Measurements from ENCODE around the gene CCNY.

The CCNY gene

GRCh38 chr10:35598379-35598778, 262.1 kb downstream of the CCNY start:
- DNase-seq: no peak

- DNase-seq: no peak
Observed at GRCh38 chr10:35600193-35600592, 263.9 kb downstream of the CCNY start.

DNA sequence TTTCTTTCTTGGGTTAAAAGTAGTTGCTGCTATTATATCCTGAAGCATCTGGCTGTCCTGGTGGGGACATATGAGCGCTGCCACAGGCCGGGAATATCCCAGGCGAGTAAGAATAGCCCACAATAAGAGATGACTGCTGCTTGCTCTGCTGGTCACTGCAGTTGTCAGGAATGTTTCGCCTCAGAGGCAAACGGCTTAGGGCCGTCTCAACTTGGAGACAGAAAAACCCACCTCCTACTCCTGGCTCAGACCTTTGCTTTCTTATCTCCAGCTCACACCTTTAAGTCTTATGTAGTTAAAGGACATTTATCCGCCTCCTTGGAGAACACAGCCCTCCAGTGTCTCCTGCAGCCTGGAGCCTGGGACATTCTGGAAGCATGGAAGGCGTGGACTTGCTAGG, 268.9 kb downstream of the CCNY start, which contains the start of gene GJD4:
Gene GJD4 (plus strand): TSS at position 151 of the 400 bp plus-strand sequence. CDS start 227 bp downstream, at position 378.
- no peak for DNase-seq

GRCh38 chr10:35606430-35606829, 270.1 kb downstream of the CCNY start:
- DNase-seq: no peak

- no peak for DNase-seq
Observed at GRCh38 chr10:35607475-35608327, 271.4 kb downstream of the CCNY start.

- no peak for DNase-seq
Observed at GRCh38 chr10:35608328-35608672, 272.0 kb downstream of the CCNY start.

DNA sequence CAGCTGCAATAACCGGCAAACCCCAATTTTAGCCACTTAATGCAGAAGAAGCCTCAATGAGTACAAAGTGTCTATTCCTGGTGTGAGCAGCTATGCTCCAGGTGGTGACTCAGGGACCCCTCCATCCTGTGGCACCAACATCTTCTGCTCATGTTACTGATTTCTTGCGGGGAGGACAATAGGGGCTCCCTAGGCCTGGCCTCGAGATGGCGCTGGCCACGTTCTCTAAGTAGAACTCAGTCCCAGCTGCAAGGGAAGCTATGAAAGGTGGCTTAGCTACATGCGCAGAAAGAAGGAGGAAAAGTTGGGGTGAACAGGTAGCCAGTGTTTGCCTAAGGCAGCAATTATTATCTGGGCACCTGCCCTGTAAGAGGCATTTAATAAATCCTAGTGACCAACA, 275.4 kb downstream of the CCNY start:
- DNase-seq: no peak

DNA sequence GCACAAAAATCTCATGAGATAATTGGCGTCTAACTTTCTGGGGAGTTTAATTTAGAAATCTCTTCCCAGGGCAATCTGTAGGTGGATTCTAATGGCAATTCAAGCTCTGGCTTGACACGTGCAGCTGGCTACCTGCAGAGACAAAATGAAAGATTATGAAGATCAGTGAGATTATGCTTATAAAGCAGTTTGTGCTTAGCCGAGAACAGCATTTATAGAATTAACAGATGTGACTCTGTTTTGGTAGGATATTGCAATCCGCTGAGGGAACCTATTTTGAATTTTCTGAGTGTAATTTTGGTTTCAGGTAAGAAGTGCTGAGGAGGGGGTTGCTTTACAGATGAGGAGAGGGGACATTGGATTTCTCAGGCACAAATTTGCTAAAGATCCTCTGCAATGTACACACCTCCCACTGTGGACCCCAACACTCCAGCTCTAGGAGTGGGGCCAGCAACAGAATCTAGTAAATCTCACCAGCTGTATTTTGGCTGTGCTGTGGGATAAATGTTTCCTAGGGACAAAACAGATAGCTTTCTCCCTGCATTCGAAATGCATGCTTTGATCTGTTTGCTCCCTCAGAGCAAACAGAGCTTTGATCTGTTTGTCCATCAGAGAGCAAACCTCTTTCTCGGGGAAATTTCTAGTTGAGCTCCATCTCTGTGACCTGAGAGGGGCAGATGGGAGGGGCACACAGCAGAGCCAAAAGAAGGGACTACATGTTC, 276.2 kb downstream of the CCNY start:
- DNase-seq: no peak

- no peak for DNase-seq
Observed at GRCh38 chr10:35613107-35613440, 276.8 kb downstream of the CCNY start.

DNA sequence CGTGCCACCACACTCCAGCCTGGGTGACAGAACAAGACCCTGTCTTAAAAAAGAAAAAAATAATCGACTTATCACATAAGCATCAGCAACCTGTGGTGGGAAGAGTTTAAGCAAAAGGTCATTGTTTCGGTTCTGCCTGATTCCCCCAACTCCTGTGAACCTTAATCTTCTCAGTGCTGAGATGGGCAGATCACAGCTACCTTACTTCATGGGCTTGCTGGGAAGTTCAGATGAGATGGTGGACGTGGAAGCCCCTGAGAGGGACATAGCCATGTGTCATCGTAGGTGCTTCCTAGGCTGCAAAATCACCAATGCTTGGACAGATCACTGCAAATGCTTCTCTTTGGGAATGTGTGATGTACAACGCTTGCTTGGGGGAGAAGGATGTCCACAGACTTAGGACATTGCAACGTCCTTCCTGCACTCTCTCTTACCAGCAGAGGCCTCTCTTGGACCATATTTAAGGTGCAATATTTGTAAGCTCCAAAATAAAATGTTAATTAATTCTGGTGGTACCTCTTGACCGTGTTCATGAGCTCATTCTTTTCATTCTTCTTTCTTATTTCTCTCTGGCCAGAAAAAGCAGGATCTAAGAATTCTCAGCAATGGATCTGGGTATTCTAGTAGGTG, 277.4 kb downstream of the CCNY start:
- DNase-seq: no peak

- no peak for DNase-seq
Observed at GRCh38 chr10:35614312-35614711, 278.0 kb downstream of the CCNY start.
